Measurements from ENCODE around the gene KAZN.

DNA sequence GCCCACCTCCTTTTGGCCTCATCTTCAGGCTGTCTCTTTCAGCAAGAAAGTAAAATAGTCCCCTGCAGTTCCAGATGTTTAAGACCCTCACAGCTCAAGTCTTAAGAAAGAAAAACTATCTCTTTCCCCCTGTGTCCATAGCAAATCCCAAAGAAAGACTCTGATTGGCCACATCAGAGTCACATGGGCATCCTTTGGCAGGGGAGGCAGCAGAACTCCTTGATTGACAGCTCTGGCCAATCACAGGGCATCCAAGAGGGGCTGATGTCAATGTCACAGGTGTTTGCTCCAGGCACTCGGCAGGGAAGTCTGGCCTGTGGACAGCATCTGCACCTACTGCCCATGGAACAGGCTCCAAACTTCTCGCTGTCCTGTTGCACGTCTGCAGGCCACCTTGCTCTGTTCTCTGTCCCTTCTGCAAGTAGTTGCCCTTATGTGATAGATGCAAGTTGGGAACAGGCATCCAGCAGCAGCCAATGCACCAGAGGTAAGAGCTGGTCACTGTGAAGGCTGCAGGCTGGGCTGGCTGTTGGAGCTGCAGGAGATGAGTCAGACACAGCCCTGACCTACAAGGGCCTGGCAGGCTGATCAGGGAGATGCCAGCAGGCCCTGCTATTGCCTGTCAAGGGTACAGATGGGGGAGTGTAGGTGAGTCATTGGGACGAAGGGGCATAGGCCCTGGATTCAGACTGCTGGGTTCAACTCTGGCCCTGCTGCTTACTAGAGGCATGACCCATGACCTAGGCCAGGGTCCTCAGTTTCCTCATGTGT is 458.2 kb downstream of the KAZN start:
- TF ChIP-seq MXI1 (IDR thresholded peaks at IDR 0.05; ENCODE audit: low read depth, low read length) = no peak
- TF ChIP-seq, protein P1, sequence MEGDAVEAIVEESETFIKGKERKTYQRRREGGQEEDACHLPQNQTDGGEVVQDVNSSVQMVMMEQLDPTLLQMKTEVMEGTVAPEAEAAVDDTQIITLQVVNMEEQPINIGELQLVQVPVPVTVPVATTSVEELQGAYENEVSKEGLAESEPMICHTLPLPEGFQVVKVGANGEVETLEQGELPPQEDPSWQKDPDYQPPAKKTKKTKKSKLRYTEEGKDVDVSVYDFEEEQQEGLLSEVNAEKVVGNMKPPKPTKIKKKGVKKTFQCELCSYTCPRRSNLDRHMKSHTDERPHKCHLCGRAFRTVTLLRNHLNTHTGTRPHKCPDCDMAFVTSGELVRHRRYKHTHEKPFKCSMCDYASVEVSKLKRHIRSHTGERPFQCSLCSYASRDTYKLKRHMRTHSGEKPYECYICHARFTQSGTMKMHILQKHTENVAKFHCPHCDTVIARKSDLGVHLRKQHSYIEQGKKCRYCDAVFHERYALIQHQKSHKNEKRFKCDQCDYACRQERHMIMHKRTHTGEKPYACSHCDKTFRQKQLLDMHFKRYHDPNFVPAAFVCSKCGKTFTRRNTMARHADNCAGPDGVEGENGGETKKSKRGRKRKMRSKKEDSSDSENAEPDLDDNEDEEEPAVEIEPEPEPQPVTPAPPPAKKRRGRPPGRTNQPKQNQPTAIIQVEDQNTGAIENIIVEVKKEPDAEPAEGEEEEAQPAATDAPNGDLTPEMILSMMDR (IDR thresholded peaks at IDR 0.05) = no peak
- no peak for TF ChIP-seq RAD21 (IDR thresholded peaks at IDR 0.05; ENCODE audit: low read length)
- TF ChIP-seq RFX5 (IDR thresholded peaks at IDR 0.05; ENCODE audit: low read length) = no peak
- no peak for TF ChIP-seq EZH2phosphoT487 (IDR thresholded peaks at IDR 0.05; ENCODE audit: borderline replicate concordance, low read depth)
- TF ChIP-seq CHD2 (IDR thresholded peaks at IDR 0.05; ENCODE audit: low read length, partially characterized antibody) = no peak
- no peak for TF ChIP-seq SIN3A (IDR thresholded peaks at IDR 0.05; ENCODE audit: borderline replicate concordance, low read depth, low read length)
- peak; percentile 84 for TF ChIP-seq FOSL2 (IDR thresholded peaks at IDR 0.05; ENCODE audit: borderline replicate concordance, low read depth)
